ENCODE data around the gene STX10.

STX10 gene

DNA sequence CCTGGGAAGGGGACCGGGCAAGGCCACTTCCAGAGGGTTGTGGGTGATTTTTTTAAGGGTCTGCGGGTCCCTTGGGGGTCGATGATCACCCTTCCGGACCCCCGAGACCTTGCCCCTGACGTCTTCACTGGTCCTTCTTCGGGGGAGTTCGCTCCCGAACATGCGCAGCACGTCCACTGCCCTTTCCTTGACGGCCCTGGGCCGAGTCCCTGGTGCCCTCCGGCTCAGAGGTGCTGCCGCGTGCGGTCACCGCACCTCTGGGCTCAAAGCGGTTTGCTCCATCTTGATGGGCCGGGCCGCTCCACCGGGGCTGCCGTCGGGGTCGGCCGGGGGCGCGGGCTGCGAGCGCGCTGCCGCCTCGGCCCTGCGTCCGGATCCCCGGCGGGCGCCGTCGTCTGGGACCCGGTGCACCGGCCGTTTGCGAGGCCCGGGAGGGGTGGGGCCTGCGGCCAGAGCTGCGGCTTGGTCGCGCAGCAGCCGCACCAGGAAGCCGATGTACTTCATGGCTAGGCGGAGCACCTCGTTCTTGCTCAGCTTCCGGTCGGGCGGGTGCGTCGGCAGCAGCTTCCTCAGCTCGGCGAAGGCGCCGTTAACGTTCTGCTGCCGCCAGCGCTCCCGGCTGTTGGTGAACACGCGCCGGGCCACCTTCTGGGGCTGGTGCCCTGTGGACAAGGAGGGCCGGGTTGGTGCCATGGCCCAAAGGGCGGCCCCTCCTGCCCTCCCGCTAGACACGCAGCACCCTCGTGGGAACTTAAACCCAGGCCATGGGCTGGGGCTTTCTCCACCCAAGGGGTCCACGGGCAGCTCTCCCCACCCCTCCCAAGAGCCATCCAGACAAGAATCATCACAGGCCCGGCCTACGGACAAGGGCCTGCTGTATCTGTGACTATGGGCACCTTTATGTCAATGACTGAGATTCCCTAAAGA lies 50.8 kb downstream of the STX10 start:
- DNase-seq = peak; percentile 71

DNA sequence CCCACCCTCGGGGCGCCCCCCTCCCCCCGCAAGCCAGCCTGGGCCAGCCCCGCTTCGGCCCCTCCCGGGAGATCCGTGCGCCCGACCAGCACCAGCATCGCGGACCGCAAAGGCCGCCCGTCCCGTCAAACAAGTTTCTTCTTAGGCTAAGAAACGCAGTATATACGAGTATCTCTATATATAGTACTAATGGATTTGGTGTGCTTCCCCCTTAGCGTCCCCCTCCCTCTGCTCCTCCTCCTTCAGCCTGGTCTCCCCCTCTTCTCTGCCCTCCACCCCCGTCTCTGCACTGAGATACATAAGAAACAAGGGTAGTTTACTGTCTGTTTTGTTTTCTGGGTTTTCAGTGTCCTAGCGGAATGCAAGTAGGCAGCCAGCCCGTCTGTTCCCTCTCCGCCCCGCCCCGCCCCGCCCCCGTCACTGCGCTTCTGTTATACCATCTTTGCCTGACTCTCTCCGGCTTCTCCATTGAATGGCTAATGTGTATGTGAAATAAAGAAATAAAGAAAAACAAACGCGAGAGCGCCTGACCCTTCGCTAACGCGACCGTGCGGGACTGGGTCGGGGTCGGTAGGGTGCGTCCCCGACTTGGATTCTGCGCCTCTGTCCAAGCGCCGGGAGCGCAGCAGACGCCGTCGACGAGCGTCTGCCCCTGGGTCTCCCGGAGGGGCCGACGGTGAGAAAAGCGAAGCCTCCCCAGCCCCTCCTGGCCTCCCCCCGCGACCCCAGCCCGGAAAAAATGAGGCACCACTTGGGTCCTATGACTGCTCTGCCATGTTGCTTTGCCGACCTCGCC lies 51.7 kb downstream of the STX10 start:
- peak; percentile 80 for DNase-seq

DNA sequence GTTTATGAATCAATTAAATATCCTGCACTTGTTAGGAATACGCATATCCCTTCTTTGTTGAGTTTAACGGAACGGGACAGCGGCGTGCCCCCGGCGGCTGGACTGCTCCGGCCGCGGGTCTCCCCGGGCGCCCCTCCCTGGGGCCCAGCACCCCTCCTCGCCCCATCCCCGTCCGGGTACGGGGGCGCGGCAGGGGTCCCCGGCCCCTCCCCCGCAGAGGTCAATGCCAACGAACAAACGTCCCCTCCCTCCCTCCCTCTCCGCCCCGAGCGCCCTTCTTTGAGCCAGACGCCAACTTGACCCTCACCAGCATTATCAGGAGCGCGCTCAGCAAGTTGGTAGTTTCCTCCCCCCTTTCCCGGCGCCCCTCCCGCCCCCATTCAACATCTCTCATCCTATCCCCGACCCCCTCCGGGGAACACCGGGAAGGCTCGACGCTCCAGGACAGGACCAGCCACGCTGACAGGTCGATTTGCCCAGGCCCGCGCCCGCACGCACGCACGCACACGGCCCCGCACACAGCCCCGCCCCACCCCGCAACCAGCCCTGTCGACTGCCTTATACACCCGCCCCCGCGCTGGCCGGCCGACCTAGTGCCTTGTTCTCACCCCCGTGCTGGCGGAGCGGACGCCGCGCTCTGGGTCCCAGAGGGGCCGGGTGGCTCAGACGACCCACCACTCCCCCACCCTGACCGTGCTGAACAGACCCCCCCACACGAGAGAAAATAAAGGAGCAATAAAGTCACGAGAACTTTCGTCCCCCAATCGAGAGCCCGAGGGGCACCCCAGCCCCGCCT lies 52.5 kb downstream of the STX10 start:
- DNase-seq = no peak

DNA sequence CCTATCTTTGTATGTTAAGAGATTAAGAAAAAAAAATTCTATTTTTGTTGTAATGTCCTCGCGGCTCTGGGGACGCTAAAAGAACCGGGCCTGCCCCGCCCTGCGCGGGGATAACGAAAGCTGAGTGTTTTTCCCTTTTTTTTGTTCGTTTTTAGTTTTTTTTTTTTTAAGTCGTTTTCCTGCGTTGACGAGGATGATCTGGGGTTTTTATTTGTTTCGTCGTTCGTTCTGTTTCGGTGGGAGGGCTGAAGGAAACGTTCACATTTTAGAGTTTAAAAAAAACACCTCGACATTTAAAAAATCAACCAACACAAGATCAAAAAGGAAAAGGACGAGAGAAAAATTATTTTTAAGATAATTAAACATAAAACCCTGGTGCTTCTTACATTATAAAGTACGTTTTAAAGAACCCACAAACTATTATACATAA lies 53.1 kb downstream of the STX10 start:
- DNase-seq = no peak

DNA sequence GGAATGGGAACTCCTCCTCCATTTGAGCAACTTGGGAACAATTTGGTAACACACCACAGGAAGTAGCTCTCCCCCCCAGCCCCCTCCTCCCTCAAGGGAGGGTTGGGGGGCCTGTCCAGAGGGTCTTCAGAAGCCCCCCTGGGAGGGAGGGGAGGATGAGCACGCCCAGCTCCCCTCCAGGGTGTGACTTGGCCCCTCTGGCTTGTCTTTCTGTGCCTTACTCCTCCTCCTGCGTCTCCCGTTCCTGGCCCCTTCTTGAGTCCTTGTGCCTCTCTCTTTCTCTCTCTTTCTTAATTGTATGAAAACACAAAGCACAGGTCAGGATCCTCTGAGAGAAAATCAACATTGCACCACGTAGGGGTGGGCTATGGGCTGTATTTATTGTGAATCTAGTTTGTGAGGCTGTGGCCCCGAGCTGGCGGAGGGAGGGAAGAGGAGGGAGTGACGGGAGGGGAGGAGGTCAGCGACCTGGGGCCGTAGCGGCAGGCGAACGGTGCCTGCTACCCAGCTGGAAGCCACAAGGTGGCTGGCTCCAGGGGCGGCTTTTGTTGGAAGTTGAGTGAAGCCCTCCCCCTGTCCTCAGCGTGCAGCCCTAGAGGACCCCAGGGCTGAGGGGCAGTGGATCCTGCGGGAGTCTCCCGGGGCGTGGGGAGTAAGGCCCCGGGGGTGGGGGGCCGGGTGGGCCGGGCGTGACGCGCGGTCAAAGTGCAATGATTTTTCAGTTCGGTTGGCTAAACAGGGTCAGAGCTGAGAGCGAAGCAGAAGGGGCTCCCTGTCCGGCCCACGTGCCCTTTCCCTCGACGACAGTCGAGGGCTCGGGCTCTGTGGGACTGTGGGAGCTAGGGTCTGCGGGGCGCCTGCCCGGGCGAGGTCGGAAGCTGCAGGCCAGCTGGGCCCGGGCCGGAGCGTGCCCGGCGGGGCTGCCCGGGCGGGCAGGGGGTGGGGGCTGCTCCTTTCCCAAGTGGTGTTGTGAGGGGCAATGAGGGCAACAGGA lies 53.9 kb downstream of the STX10 start:
- DNase-seq = no peak

DNA sequence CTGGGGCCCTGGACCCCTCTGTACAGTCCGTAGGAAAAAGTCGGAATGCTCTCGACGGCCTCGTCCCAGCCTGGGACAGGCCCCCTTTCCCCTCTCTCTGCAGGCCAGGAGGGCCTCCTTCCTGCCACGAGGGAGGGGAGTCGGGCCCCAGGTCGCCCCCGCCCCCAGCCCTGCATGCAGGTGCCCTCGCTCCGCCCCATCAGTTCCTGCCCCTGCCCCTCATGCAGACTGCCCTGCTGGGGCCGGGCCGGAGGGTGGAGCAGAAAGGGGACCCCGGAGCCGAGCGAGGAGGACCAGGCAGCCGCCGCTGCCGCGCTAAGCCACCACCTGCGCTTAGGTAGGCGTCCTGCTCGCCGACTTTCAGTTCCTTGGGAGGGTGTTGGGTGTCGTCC lies 54.8 kb downstream of the STX10 start:
- DNase-seq = no peak

DNA sequence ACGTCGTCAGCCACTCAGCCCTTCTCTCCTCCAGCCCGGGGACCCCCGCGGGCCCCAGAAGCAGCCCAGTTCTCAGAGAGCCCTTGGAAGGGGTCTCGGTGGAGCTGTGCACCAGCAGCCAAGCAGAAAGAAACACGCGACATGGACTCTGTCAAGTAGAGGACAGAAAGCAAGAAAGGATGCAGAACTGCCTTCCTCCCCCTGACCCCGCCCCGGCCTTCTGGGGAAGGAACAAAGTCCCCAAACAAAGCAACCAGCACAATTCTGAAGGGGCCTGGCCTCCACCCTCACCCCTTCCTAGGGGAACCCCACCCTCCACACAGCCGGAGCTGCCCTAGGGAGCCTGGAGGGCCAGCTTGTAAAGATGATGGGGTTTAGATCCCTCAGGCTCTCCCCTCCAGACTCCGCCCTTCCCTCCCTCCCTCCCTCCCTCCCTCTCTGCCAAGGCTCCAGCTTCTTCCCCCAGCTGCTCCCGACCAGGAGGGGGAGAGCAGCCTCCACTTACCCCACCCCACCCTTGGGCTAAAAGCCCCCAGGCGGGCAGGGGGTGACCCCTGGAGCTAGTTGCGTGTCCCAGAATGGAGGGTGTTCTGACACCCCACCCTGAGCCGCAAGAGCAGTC lies 55.3 kb downstream of the STX10 start:
- no peak for DNase-seq

DNA sequence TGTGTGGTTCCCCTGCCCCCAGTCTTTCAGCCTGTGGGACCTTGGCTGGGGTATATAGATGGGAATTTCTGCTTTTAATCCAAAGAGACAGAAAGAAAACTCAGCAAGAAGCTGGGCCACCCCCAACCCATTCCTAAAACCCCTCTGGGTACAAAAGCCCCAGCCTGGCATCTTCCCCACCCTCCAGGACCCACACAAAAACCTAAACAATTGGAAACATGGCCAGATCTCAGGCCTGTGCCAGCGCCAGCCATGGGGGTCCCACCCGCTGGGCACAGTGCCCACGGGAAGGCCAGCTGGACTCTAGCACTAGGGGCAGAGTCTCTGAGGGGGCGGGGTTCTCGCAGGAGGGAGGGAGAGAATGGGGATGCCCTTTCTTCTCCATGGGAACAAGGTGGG lies 56.1 kb downstream of the STX10 start:
- no peak for DNase-seq

All from right forelimb (tissue), 1 donor.